ENCODE measurements around the gene PRKCZ. TPM values are rescaled to one million over a fixed set of nuclear protein-coding genes. Genes with fewer than 3 reads are reported as not detected.

PRKCZ gene
- total and polyA plus RNA-seq, 9 of the 15 experiments (the other 6 are each of a cell fraction or from before 2014, with no cell fraction given), result 0.07 to 3.1 (median 1.3) TPM

- Histone ChIP-seq H3K27ac (ENCODE audit: extremely low read depth, low read depth, low read length) (no peak overlapping the region), H3K4me2 (ENCODE audit: insufficient read depth, low read length) (no peak overlapping the region), H3K9me3 (replicated peaks; ENCODE audit: control insufficient read depth, insufficient read depth, low read depth, low read length) (no peaks in the 10 kb centered on the region), H3K36me3 (ENCODE audit: control insufficient read depth, insufficient read depth, low read length) (no peaks in the 10 kb centered on the region), H3K79me2 (ENCODE audit: control insufficient read depth, insufficient read depth, low read length) (no peaks in the 10 kb centered on the region), H3K9ac (ENCODE audit: insufficient read depth in 1 of 2, low read depth in 2 of 2, low read length in 2 of 2) (no peak overlapping the region; a peak in 1 of 4 replicates), H3K9me1 (ENCODE audit: control insufficient read depth, insufficient read depth, low read length) (no peaks in the 10 kb centered on the region), H3K4me1 (replicated peaks in 1 of 2; ENCODE audit: control insufficient read depth in 2 of 2, insufficient read depth in 2 of 2, low read length in 2 of 2) (peaks cover 0 to 26% of the 10 kb centered on the region in 2 experiments; a peak in 1 of 5 replicates), H4K20me1 (replicated peaks; ENCODE audit: control insufficient read depth, insufficient read depth, low read length) (peaks cover 15% of the 10 kb centered on the region), H2AFZ (ENCODE audit: low read depth, low read length) (no peak overlapping the region), H3K27me3 (ENCODE audit: control insufficient read depth in 2 of 2, insufficient read depth in 2 of 2, low read length in 2 of 2) (peaks cover 71 to 99% of the 10 kb centered on the region in 2 experiments), H3K4me3 (no peak overlapping the region)
- ChIA-PET CTCF (ENCODE audit: low intra/inter-chr PET ratio) (no interaction called here), POLR2A (interaction anchor here (0.7 to 1.1 kb wide), 2 partner anchors 9 to 250 kb away, joined by 3 read pairs; no protein-coding TSS in a partner anchor)
- FAIRE-seq (no peak), ATAC-seq (no peak; the same call in 2 of the 3 replicates), DNase-seq (ENCODE audit: extremely low read depth in 1 of 4, low spot score in 3 of 4) (no peak)
- WGBS (ENCODE audit: insufficient coverage, low coverage, missing lambda C conversion rate), result 2% methylated on average over 33 of the region's 33 CpGs
- in situ Hi-C loops (cut with MboI), result no loop called here
- TF ChIP-seq ZFX (CRISPR knock-in tag; IDR thresholded peaks at IDR 0.05) (no peak), HNRNPL (IDR thresholded peaks at IDR 0.05; ENCODE audit: low read depth, low read length) (no peak), RFX1 (IDR thresholded peaks at IDR 0.05) (no peak), NUFIP1 (IDR thresholded peaks at IDR 0.05; ENCODE audit: partially characterized antibody) (no peak), ZNF398 (CRISPR knock-in tag; IDR thresholded peaks at IDR 0.05) (no peak), UBTF (IDR thresholded peaks at IDR 0.05; ENCODE audit: borderline replicate concordance in 1 of 2, low read depth in 2 of 2, low read length in 2 of 2) (0 out of 4 replicates have a peak, but pooled peaks of 1 of the 2 experiments have one; percentile 8), CHAMP1 (IDR thresholded peaks at IDR 0.05) (no peak), MNT (conservative IDR thresholded peaks at IDR 0.05) (no peak), ZNF512 (tag; IDR thresholded peaks at IDR 0.05) (no peak)
- no TSS peak for BruUV-seq (replicated peaks)
- intact Hi-C loops (cut with micrococcal nuclease), result no loop called here
Observed at GRCh38 chr1:2031546-2032540, 18.4 kb upstream of the PRKCZ start.
